Body of pancreas (tissue), 4 donors: ENCODE data around the gene PPIL1.

Source experiments
- POLR2A ChIP-seq, 3 donors: fragments of 450-650 bp; IDR thresholded peaks; one replicate each; pipeline ENCODE4 v1.6.1; 2016; ENCODE audit warnings: antibody characterized with exemption in 3 of 3, mild to moderate bottlenecking in 2 of 3
- TF ChIP-seq, protein P1 (sequence below), 7 experiments: fragments of 450-650 bp in 4 of 7; fragments of 200-600 bp in 3 of 7; sonication (generic) in 3 of 7; IDR thresholded peaks; one replicate each; pipeline ENCODE4 v1.5.1; 2016 to 2019; ENCODE audit warnings: antibody characterized with exemption in 7 of 7

DNA sequence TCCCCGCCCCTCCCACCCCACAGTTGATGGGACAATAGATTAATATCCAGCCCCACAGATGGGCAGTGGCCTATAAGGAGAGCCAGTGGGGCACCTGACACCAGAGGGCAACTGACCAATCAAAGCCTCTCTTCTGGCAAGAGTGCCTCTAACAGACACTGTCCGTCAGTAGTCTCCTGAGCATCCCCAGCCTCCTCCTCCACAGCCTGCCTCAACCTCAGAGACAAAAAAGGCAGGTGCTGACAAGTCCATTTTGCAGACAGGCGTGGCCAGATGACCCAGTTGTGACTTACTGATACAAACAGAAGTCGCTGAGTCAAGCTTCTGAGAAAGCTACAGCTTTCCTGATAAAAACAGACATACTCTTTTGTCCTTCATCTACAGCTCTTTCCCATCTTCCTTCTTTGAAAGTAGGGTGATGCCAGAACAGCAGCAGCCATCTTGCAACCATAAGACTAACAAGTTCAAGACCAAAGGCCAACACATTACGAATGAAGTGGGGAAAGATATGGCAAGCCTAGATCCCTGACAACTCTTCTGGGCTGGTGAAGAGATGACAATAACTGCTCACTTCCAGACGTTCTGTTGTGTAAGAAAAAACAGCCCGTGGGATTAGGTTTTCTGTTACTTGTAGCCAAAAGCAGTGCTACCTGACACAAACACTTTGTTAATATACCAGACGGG is 12.3 kb downstream of the PPIL1 start:
- TF ChIP-seq, protein P1, sequence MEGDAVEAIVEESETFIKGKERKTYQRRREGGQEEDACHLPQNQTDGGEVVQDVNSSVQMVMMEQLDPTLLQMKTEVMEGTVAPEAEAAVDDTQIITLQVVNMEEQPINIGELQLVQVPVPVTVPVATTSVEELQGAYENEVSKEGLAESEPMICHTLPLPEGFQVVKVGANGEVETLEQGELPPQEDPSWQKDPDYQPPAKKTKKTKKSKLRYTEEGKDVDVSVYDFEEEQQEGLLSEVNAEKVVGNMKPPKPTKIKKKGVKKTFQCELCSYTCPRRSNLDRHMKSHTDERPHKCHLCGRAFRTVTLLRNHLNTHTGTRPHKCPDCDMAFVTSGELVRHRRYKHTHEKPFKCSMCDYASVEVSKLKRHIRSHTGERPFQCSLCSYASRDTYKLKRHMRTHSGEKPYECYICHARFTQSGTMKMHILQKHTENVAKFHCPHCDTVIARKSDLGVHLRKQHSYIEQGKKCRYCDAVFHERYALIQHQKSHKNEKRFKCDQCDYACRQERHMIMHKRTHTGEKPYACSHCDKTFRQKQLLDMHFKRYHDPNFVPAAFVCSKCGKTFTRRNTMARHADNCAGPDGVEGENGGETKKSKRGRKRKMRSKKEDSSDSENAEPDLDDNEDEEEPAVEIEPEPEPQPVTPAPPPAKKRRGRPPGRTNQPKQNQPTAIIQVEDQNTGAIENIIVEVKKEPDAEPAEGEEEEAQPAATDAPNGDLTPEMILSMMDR (IDR thresholded peaks at IDR 0.05), result no peak
- TF ChIP-seq POLR2A (IDR thresholded peaks at IDR 0.05), result no peak
